ENCODE results near the gene DNAH14.

GRCh38 chr1:225329041-225329440 is 399.6 kb downstream of the DNAH14 start:
- TF ChIP-seq POLR2AphosphoS5 (IDR thresholded peaks at IDR 0.05): no peak
- TF ChIP-seq CTCF (IDR thresholded peaks at IDR 0.05; ENCODE audit: poor library complexity, severe bottlenecking): no peak
- TF ChIP-seq EZH2 (IDR thresholded peaks at IDR 0.05; ENCODE audit: borderline replicate concordance, insufficient read depth, low read length, poor library complexity, severe bottlenecking): no peak
- no peak for TF ChIP-seq MXI1 (conservative IDR thresholded peaks at IDR 0.05; ENCODE audit: poor library complexity, severe bottlenecking)
